ENCODE data around the gene CDKN2AIP.
"Not testable (repeated sequence)": the region's sequence is repeated elsewhere in the genome, so short reads cannot be mapped to it uniquely, and the experiment has no call there.

The CDKN2AIP gene

GRCh38 chr4:183449193-183449882, 4.9 kb downstream of the CDKN2AIP start:
- DNase-seq = no peak

- no peak for DNase-seq
Observed at GRCh38 chr4:183450108-183450507, 5.7 kb downstream of the CDKN2AIP start.

- DNase-seq = no peak
Observed at GRCh38 chr4:183455431-183456195, 11.2 kb downstream of the CDKN2AIP start.

- DNase-seq = no peak
Observed at GRCh38 chr4:183458005-183458404, 13.6 kb downstream of the CDKN2AIP start.

GRCh38 chr4:183463903-183464619, 19.6 kb downstream of the CDKN2AIP start:
- DNase-seq = not testable (repeated sequence)

GRCh38 chr4:183465879-183466278, 21.4 kb downstream of the CDKN2AIP start:
- not testable (repeated sequence) for DNase-seq

GRCh38 chr4:183467246-183467645, 22.8 kb downstream of the CDKN2AIP start:
- DNase-seq = no peak

- no peak for DNase-seq
Observed at GRCh38 chr4:183468210-183469095, 24.0 kb downstream of the CDKN2AIP start.

- DNase-seq = no peak
Observed at GRCh38 chr4:183469285-183469684, 24.8 kb downstream of the CDKN2AIP start.

GRCh38 chr4:183469936-183470335, 25.5 kb downstream of the CDKN2AIP start:
- no peak for DNase-seq

GRCh38 chr4:183470821-183471220, 26.4 kb downstream of the CDKN2AIP start:
- DNase-seq = no peak

GRCh38 chr4:183471946-183472708, 27.7 kb downstream of the CDKN2AIP start:
- peak; percentile 68 for DNase-seq

- no peak for DNase-seq
Observed at GRCh38 chr4:183478123-183478522, 33.7 kb downstream of the CDKN2AIP start.

- no peak for DNase-seq
Observed at GRCh38 chr4:183478926-183479325, 34.5 kb downstream of the CDKN2AIP start.

- not testable (repeated sequence) for DNase-seq
Observed at GRCh38 chr4:183482515-183483095, 38.2 kb downstream of the CDKN2AIP start.

- DNase-seq = no peak
Observed at GRCh38 chr4:183483997-183484396, 39.6 kb downstream of the CDKN2AIP start.

- no peak for DNase-seq
Observed at GRCh38 chr4:183485411-183486160, 41.1 kb downstream of the CDKN2AIP start.

- no peak for DNase-seq
Observed at GRCh38 chr4:183492791-183493222, 48.4 kb downstream of the CDKN2AIP start.

GRCh38 chr4:183493246-183493645, 48.8 kb downstream of the CDKN2AIP start:
- DNase-seq = no peak

GRCh38 chr4:183495184-183495583, 50.7 kb downstream of the CDKN2AIP start:
- no peak for DNase-seq
